K562 (cell line): ENCODE measurements around the gene HEG1. TPM values are rescaled to one million over a fixed set of nuclear protein-coding genes. Genes with fewer than 3 reads are reported as not detected.

Experiments used
- ATAC-seq: fragments of 200-7000 bp; cut with Tn5 transposase; 3 replicates; pipeline ENCODE4 v1.9.1; 2020; ENCODE audit warnings: moderate library complexity
- BruUV-seq: library from RNA; stranded (reverse); fragments of 400-500 nt; replicated peaks from 2 replicates; lab custom pipeline; 2021; lab: Mats Ljungman, UMichigan
- CTCF ChIA-PET: fragments of 300-600 bp; formaldehyde crosslinking; extraction: SDS; loops from one replicate; lab custom pipeline; 2021; ENCODE audit warnings: low intra/inter-chr PET ratio; lab: Yijun Ruan, JAX
- POLR2A ChIA-PET: fragments of 300-600, 350-650 bp; sonication (Branson Sonifier 250); formaldehyde crosslinking; extraction: SDS; loops from one replicate; lab custom pipeline; 2021; ENCODE audit warnings: antibody characterized with exemption, inconsistent platforms; lab: Yijun Ruan, JAX
- DNase-seq, 4 experiments: peaks; one replicate each; pipeline versions ENCODE4 v3.0.0 to v3.0.0-alpha.2; 2011 to 2018; ENCODE audit warnings: low spot score in 3 of 4, mixed read lengths in 3 of 4; ENCODE audit errors: extremely low read depth in 1 of 4
- FAIRE-seq: peaks from 2 replicates; lab custom pipeline; 2011; peaks lifted over from hg19 to GRCh38; lab: Jason Lieb, UNC
- H2AFZ ChIP-seq: 2 replicates; pipeline ENCODE4 v1.6.0; 2011; ENCODE audit warnings: low read depth, low read length, control low read depth, inconsistent platforms
- H3K27ac ChIP-seq: fragments of 200-600 bp; 3 replicates; pipeline ENCODE4 v1.8.0; 2011; ENCODE audit warnings: low read depth, mild to moderate bottlenecking, control low read depth, inconsistent platforms, low read length, moderate library complexity, mixed read lengths; ENCODE audit errors: extremely low read depth
- H3K27me3 ChIP-seq, 2 experiments: fragments of 300-600 bp in 1 of 2; 2 replicates in 1 of 2; 3 replicates in 1 of 2; pipeline versions ENCODE4 v1.6.0 to v1.8.0; 2011; ENCODE audit warnings: inconsistent platforms in 2 of 2, low read length in 2 of 2, mild to moderate bottlenecking in 1 of 2, mixed read lengths in 1 of 2, moderate library complexity in 1 of 2; ENCODE audit not compliant: control insufficient read depth in 2 of 2, insufficient read depth in 2 of 2
- H3K36me3 ChIP-seq: fragments of 300-600 bp; 3 replicates; pipeline ENCODE4 v1.8.0; 2011; ENCODE audit warnings: mild to moderate bottlenecking, low read length, inconsistent platforms; ENCODE audit not compliant: control insufficient read depth, insufficient read depth
- H3K4me1 ChIP-seq, 2 experiments: fragments of 200-600 bp in 1 of 2; replicated peaks in 1 of 2; 2 replicates in 1 of 2; 3 replicates in 1 of 2; pipeline versions ENCODE4 v1.5.1 to v1.8.0; 2011; ENCODE audit warnings: inconsistent platforms in 2 of 2, low read length in 2 of 2, mild to moderate bottlenecking in 1 of 2, mixed read lengths in 1 of 2, moderate library complexity in 1 of 2; ENCODE audit not compliant: control insufficient read depth in 2 of 2, insufficient read depth in 2 of 2
- H3K4me2 ChIP-seq: 2 replicates; pipeline ENCODE4 v1.6.1; 2011; ENCODE audit warnings: low read length, control low read depth, inconsistent platforms, mixed read lengths; ENCODE audit not compliant: insufficient read depth
- H3K4me3 ChIP-seq: fragments of 200-600 bp; sonication (generic), shearing (Covaris generic); 2 replicates; pipeline ENCODE4 v1.5.1; 2016; ENCODE audit warnings: control low read depth, inconsistent platforms
- H3K79me2 ChIP-seq: fragments of 200-600 bp; 3 replicates; pipeline ENCODE4 v1.8.0; 2011; ENCODE audit warnings: low read length, inconsistent platforms; ENCODE audit not compliant: control insufficient read depth, insufficient read depth
- H3K9ac ChIP-seq, 2 experiments: 2 replicates each; pipeline versions ENCODE4 v1.6.0 to v1.6.1; 2011; ENCODE audit warnings: low read depth in 2 of 2, low read length in 2 of 2, control low read depth in 1 of 2, inconsistent platforms in 1 of 2, mild to moderate bottlenecking in 1 of 2, mixed read lengths in 1 of 2; ENCODE audit not compliant: insufficient read depth in 1 of 2
- H3K9me1 ChIP-seq: one replicate; pipeline ENCODE4 v1.6.0; 2011; ENCODE audit warnings: inconsistent platforms, mild to moderate bottlenecking, low read length, moderate library complexity; ENCODE audit not compliant: control insufficient read depth, insufficient read depth
- H3K9me3 ChIP-seq: replicated peaks from 2 replicates; pipeline ENCODE4 v1.5.1; 2011; ENCODE audit warnings: low read depth, low read length, inconsistent platforms; ENCODE audit not compliant: control insufficient read depth, insufficient read depth
- H4K20me1 ChIP-seq: replicated peaks from 2 replicates; pipeline ENCODE4 v1.6.1; 2011; ENCODE audit warnings: low read length, inconsistent platforms, mixed read lengths; ENCODE audit not compliant: control insufficient read depth, insufficient read depth
- FOSL1 ChIP-seq: fragments of 200-800 bp; sonication (Bioruptor generic); conservative IDR thresholded peaks from 2 replicates; pipeline ENCODE4 v1.6.1; 2016; ENCODE audit warnings: missing genetic modification characterization, missing compliant biosample characterization
- FOXA1 ChIP-seq: fragments of 450-650 bp; IDR thresholded peaks from 2 replicates; pipeline ENCODE4 v1.6.1; 2016; ENCODE audit warnings: mild to moderate bottlenecking, borderline replicate concordance
- LEF1 ChIP-seq: fragments of 450-650 bp; IDR thresholded peaks from 2 replicates; pipeline ENCODE4 v1.6.1; 2016; ENCODE audit warnings: mild to moderate bottlenecking
- MYC ChIP-seq, 2 experiments: fragments of 250-450 bp in 1 of 2; sonication (Bioruptor Pico) in 1 of 2; IDR thresholded peaks; 2 replicates each; pipeline versions ENCODE4 v1.5.1 to v1.6.1; 2012 to 2021; ENCODE audit warnings: low read depth in 2 of 2, borderline replicate concordance in 1 of 2, improper control_type of control experiment in 1 of 2, low read length in 1 of 2, mild to moderate bottlenecking in 1 of 2, moderate library complexity in 1 of 2
- NR4A1 ChIP-seq, 2 experiments: fragments of 250-450 bp in 1 of 2; fragments of 450-650 bp in 1 of 2; sonication (Bioruptor Pico) in 1 of 2; IDR thresholded peaks; 2 replicates each; pipeline versions ENCODE4 v1.4.0 to v1.6.1; 2016 to 2020; ENCODE audit warnings: mild to moderate bottlenecking in 2 of 2, missing compliant biosample characterization in 1 of 2, missing genetic modification characterization in 1 of 2, moderate library complexity in 1 of 2
- OTX1 ChIP-seq: fragments of 450-650 bp; formaldehyde crosslinking; IDR thresholded peaks from 2 replicates; pipeline ENCODE4 v1.4.0; 2022; ENCODE audit warnings: mild to moderate bottlenecking
- RBM22 ChIP-seq: fragments of 200-400 bp; formaldehyde crosslinking; IDR thresholded peaks from 2 replicates; pipeline ENCODE4 v1.6.1; 2018; ENCODE audit warnings: low read length, low read depth; ENCODE audit not compliant: poor library complexity, severe bottlenecking
- RCOR1 ChIP-seq, 2 experiments: IDR thresholded peaks; 2 replicates each; pipeline ENCODE4 v1.6.1; 2012; ENCODE audit warnings: low read depth in 2 of 2, low read length in 2 of 2, borderline replicate concordance in 1 of 2, improper control_type of control experiment in 1 of 2
- RFX1 ChIP-seq: fragments of 450-650 bp; IDR thresholded peaks from 2 replicates; pipeline ENCODE4 v1.6.1; 2016; ENCODE audit warnings: mild to moderate bottlenecking, moderate library complexity
- TAF1 ChIP-seq: IDR thresholded peaks from 2 replicates; pipeline ENCODE4 v1.6.1; 2011; ENCODE audit warnings: mild to moderate bottlenecking, low read length, moderate library complexity; ENCODE audit not compliant: insufficient read depth, control insufficient read depth, severe bottlenecking; ENCODE audit errors: extremely low read depth
- ZNF184 ChIP-seq: sonication (generic); formaldehyde crosslinking; IDR thresholded peaks from 2 replicates; pipeline ENCODE4 v1.5.0; 2020; ENCODE audit warnings: missing genetic modification reagents
- ZNF24 ChIP-seq: fragments of 450-650 bp; IDR thresholded peaks from 2 replicates; pipeline ENCODE4 v1.6.1; 2016
- ZNF717 ChIP-seq: fragments of 250-450 bp; sonication (Bioruptor Pico); IDR thresholded peaks from 2 replicates; pipeline ENCODE4 v1.5.0; 2021
- WGBS: fragments of 100-300 bp; shearing (Covaris generic); methylation state at CpG from one replicate; pipeline ENCODE4 v1.1.6; 2016; ENCODE audit warnings: low coverage, mixed read lengths; ENCODE audit not compliant: insufficient coverage; ENCODE audit errors: missing lambda C conversion rate; 5-methylcytosine and 5-hydroxymethylcytosine counted together
- in situ Hi-C: fragments of 300-500 bp; cut with MboI; formaldehyde crosslinking; loops from 4 replicates; pipeline ENCODE4 v1.15.0; 2018; ENCODE audit warnings: inconsistent platforms, mixed read lengths
- intact Hi-C: fragments of 100-400 bp; cut with micrococcal nuclease; formaldehyde crosslinking; loops from 2 replicates; pipeline ENCODE4 v1.14.2; 2022
- polyA plus RNA-seq, 8 experiments: library from polyadenylated mRNA; depleted of rRNA in 4 of 8; stranded (reverse) in 5 of 8; unstranded in 3 of 8; fragments of >200 nt; fragmentation: Nextera tagmentation in 2 of 8; fragmentation: Illumina TruSeq in 1 of 8; extraction: Ambion mirVana in 2 of 8; extraction: Trizol in 1 of 8; gene quantifications; 2 replicates each; pipeline versions ENCODE4 v1.2.1 to v1.2.3, GENCODE V29; 2011 to 2014; ENCODE audit warnings: inconsistent platforms in 1 of 8, missing spikeins in 1 of 8
- total RNA-seq, 7 experiments: library from RNA; depleted of rRNA in 6 of 7; stranded (reverse); fragments of >200 nt in 6 of 7; fragmentation: Illumina TruSeq in 2 of 7; extraction: Trizol in 2 of 7; gene quantifications; 2 replicates each; pipeline versions ENCODE4 v1.2.1 to v1.2.3, GENCODE V29; 2011 to 2021; ENCODE audit warnings: low replicate concordance in 1 of 7
- TF ChIP-seq, protein P1 (sequence below): sonication (generic); formaldehyde crosslinking; IDR thresholded peaks from 2 replicates; pipeline ENCODE4 v1.8.0; 2022; ENCODE audit warnings: mild to moderate bottlenecking, missing genetic modification reagents
- TF ChIP-seq, protein P2 (sequence below): sonication (generic); formaldehyde crosslinking; IDR thresholded peaks from 2 replicates; pipeline ENCODE4 v1.8.1; 2023; ENCODE audit warnings: mild to moderate bottlenecking, missing genetic modification reagents
- TF ChIP-seq, protein P3 (sequence below): fragments of 250-450 bp; sonication (Bioruptor Pico); IDR thresholded peaks from 2 replicates; pipeline ENCODE4 v1.5.0; 2021; ENCODE audit warnings: mild to moderate bottlenecking, moderate library complexity

Gene HEG1
- total and polyA plus RNA-seq, 9 of the 15 experiments (the other 6 are each of a cell fraction or from before 2014, with no cell fraction given): 0.24 TPM; not detected in 8

DNA sequence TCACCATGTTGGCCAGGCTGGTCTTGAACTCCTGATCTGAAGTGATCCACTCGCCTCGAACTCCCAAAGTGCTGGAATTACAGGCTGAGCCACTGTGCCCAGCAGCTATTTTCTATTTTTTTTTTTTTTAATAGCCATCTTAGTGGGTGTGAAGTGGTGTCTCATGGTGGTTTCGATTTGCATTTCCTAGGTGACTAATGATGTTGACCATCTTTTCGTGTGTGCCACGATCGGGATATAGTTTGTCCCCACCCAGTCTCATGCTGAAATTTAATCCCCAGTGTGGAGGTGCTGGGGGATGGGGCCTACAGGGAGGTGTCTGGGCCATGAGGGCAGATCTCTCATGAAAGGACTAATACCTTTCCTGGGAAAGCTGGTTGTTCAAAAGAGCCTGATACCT, 79.4 kb downstream of the HEG1 start:
- ATAC-seq (no peak), FAIRE-seq (no peak), DNase-seq (no peak)
- Histone ChIP-seq H3K9me3 (no peaks in the 10 kb centered on the region), H3K4me3 (no peak overlapping the region), H3K4me1 (no peaks in the 10 kb centered on the region), H3K27ac (no peak overlapping the region), H3K9ac (no peak overlapping the region), H2AFZ (no peak overlapping the region), H3K4me2 (no peak overlapping the region), H4K20me1 (no peaks in the 10 kb centered on the region), H3K79me2 (no peaks in the 10 kb centered on the region), H3K27me3 (peaks cover 0 to 8% of the 10 kb centered on the region in 2 experiments; a peak in 2 of 5 replicates), H3K9me1 (no peaks in the 10 kb centered on the region), H3K36me3 (no peaks in the 10 kb centered on the region)
- WGBS: 0% methylated on average over 6 of the region's 6 CpGs
- BruUV-seq: no TSS peak
- intact Hi-C loops: no loop called here
- in situ Hi-C loops: no loop called here
- ChIA-PET CTCF (no interaction called here), POLR2A (interaction anchor here (0.6 kb wide), 1 partner anchor 287 kb away, joined by 3 read pairs; no protein-coding TSS in a partner anchor)
- TF ChIP-seq, protein P1, sequence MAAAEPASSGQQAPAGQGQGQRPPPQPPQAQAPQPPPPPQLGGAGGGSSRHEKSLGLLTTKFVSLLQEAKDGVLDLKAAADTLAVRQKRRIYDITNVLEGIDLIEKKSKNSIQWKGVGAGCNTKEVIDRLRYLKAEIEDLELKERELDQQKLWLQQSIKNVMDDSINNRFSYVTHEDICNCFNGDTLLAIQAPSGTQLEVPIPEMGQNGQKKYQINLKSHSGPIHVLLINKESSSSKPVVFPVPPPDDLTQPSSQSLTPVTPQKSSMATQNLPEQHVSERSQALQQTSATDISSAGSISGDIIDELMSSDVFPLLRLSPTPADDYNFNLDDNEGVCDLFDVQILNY: no peak
- TF ChIP-seq RFX1: no peak
- TF ChIP-seq NR4A1 (CRISPR knock-in tag; IDR thresholded peaks at IDR 0.05): no peak
- TF ChIP-seq NR4A1 (tag; IDR thresholded peaks at IDR 0.05): no peak
- TF ChIP-seq FOXA1: no peak
- TF ChIP-seq LEF1: no peak
- no peak for TF ChIP-seq ZNF717
- TF ChIP-seq ZNF184 (CRISPR knock-in tag): no peak
- no peak for TF ChIP-seq OTX1
- no peak for TF ChIP-seq RCOR1 (IDR thresholded peaks at IDR 0.05; ENCODE audit: borderline replicate concordance in 1 of 2, low read depth in 2 of 2, low read length in 2 of 2)
- TF ChIP-seq, protein P2, sequence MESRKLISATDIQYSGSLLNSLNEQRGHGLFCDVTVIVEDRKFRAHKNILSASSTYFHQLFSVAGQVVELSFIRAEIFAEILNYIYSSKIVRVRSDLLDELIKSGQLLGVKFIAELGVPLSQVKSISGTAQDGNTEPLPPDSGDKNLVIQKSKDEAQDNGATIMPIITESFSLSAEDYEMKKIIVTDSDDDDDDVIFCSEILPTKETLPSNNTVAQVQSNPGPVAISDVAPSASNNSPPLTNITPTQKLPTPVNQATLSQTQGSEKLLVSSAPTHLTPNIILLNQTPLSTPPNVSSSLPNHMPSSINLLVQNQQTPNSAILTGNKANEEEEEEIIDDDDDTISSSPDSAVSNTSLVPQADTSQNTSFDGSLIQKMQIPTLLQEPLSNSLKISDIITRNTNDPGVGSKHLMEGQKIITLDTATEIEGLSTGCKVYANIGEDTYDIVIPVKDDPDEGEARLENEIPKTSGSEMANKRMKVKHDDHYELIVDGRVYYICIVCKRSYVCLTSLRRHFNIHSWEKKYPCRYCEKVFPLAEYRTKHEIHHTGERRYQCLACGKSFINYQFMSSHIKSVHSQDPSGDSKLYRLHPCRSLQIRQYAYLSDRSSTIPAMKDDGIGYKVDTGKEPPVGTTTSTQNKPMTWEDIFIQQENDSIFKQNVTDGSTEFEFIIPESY (CRISPR knock-in tag): no peak
- TF ChIP-seq, protein P3, sequence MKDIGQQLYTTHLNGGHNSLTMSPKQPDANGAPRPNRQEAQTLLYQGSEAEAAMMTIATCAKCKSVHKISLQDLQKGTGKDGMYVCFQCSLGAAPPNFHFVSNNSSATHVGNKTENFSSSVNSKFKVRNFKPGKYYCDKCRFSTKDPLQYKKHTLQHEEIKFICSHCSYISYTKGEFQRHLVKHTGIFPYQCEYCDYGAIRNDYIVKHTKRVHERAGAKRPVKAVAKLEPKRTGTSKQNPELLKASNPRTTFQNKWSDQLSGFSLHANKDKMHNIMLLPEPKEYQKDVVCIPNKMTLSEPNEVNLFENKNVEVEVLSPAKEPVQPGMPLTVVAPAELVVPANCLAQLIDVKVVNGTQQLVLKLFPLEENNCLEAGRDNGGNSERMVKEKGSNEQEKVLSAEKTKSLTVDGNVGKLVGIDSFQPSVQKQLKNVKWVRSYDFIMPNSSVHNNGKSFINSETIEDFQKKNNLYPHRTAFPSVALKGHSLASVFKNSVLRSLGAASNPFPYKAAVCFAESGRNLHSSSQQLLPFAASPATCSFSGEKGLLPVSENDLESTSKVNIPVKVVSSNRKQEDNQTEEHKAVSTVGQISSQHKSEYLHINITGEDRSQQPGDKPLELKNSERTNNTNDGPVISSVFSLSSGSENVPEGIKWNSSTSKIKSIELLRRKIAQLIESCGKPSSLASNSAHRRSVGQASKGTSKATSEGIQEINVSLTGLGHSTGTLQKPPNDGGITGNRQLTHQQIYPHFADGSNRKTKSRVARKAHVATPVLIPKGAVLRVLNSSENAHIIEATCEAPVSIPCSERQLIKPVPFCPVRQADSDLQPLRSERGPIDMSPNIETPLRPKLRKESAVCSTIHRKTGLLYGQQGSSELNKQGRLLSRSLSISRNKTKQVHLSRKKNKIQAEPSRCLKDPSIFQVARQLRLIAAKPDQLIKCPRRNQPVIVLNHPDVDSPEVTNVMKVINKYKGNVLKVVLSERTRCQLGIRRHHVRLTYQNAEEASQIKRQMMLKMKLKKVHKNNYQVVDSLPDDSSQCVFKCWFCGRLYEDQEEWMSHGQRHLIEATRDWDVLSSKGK (CRISPR knock-in tag): no peak
- no peak for TF ChIP-seq RBM22
- TF ChIP-seq MYC (IDR thresholded peaks at IDR 0.05; ENCODE audit: low read depth, low read length): no peak
- TF ChIP-seq MYC (CRISPR knock-in tag; IDR thresholded peaks at IDR 0.05; ENCODE audit: borderline replicate concordance, low read depth): no peak
- no peak for TF ChIP-seq TAF1
- no peak for TF ChIP-seq ZNF24
- TF ChIP-seq FOSL1 (tag): no peak
